ENCODE measurements around the gene GPC6. TPM values are rescaled to one million over a fixed set of nuclear protein-coding genes. Genes with fewer than 3 reads are reported as not detected.

Gene GPC6
- total RNA-seq, 5 donors from 2014 or later (not counting 1 experiment from before 2014, with no cell fraction given): 0.03 to 0.18 (median 0.06) TPM; not detected in 2

GRCh38 chr13:94270556-94270955 is 1043.9 kb downstream of the GPC6 start:
- H3K4me3 ChIP-seq (ENCODE audit: control insufficient read depth in 1 of 2, extremely low read depth in 1 of 2, low read length in 1 of 2): no peak overlapping the region
- no peaks in the 10 kb centered on the region for H3K9me3 ChIP-seq
- ChIA-PET POLR2A (no interaction called here), CTCF (no interaction called here)
- no peaks in the 10 kb centered on the region for H3K27me3 ChIP-seq (replicated peaks in 1 of 2; ENCODE audit: control insufficient read depth in 2 of 2, extremely low read depth in 1 of 2, insufficient read depth in 2 of 2, low read length in 1 of 2)
- peaks cover 0 to 4% (median 0%) of the 10 kb centered on the region in 3 donors for H3K9me3 Mint-ChIP-seq
- H3K27ac Mint-ChIP-seq: no peak overlapping the region
- no peaks in the 10 kb centered on the region for H3K27me3 Mint-ChIP-seq
- H3K36me3 Mint-ChIP-seq: no peaks in the 10 kb centered on the region
- H3K4me1 ChIP-seq (ENCODE audit: control insufficient read depth in 1 of 2, extremely low read depth in 1 of 2, insufficient read depth in 2 of 2, low read length in 2 of 2): peaks cover 0 to 3% of the 10 kb centered on the region in 2 experiments
- no peaks in the 10 kb centered on the region for H3K36me3 ChIP-seq (ENCODE audit: control insufficient read depth in 2 of 2, extremely low read depth in 1 of 2, insufficient read depth in 1 of 2, low read length in 1 of 2)
- H3K4me3 Mint-ChIP-seq: no peak overlapping the region
- no CpG with 5 or more reads among the region's 2 CpGs for WGBS (ENCODE audit: insufficient coverage)
- ATAC-seq (replicated peaks in 1 of 4): no peak
- peaks cover 0 to 5% (median 0%) of the 10 kb centered on the region in 3 donors for H3K4me1 Mint-ChIP-seq
- no peak overlapping the region for H3K27ac ChIP-seq (ENCODE audit: low read length)
- DNase-seq: no peak

- ChIA-PET CTCF (no interaction called here), POLR2A (no interaction called here)
- no peak overlapping the region for H3K4me3 ChIP-seq (ENCODE audit: control insufficient read depth in 1 of 2, extremely low read depth in 1 of 2, low read length in 1 of 2)
- H3K27me3 ChIP-seq (replicated peaks in 1 of 2; ENCODE audit: control insufficient read depth in 2 of 2, extremely low read depth in 1 of 2, insufficient read depth in 2 of 2, low read length in 1 of 2): no peaks in the 10 kb centered on the region
- DNase-seq (no peak), ATAC-seq (replicated peaks in 1 of 4) (no peak)
- no peak overlapping the region for H3K4me3 Mint-ChIP-seq
- H3K4me1 ChIP-seq (ENCODE audit: control insufficient read depth in 1 of 2, extremely low read depth in 1 of 2, insufficient read depth in 2 of 2, low read length in 2 of 2): peaks cover 0 to 3% of the 10 kb centered on the region in 2 experiments
- no peak overlapping the region for H3K27ac Mint-ChIP-seq
- peaks cover 0 to 5% (median 0%) of the 10 kb centered on the region in 3 donors for H3K4me1 Mint-ChIP-seq
- no peaks in the 10 kb centered on the region for H3K9me3 ChIP-seq
- peaks cover 0 to 6% (median 5%) of the 10 kb centered on the region in 3 donors for H3K9me3 Mint-ChIP-seq
- no peaks in the 10 kb centered on the region for H3K27me3 Mint-ChIP-seq
- H3K27ac ChIP-seq (ENCODE audit: low read length): no peak overlapping the region
- H3K36me3 ChIP-seq (ENCODE audit: control insufficient read depth in 2 of 2, extremely low read depth in 1 of 2, insufficient read depth in 1 of 2, low read length in 1 of 2): no peaks in the 10 kb centered on the region
- no peaks in the 10 kb centered on the region for H3K36me3 Mint-ChIP-seq
- no CpG with 5 or more reads among the region's 2 CpGs for WGBS (ENCODE audit: insufficient coverage)
These were observed 1045.4 kb downstream of the GPC6 start for GRCh38 chr13:94272038-94272437.

GRCh38 chr13:94280349-94280748 is 1053.7 kb downstream of the GPC6 start:
- no peak overlapping the region for H3K4me3 ChIP-seq (ENCODE audit: control insufficient read depth in 1 of 2, extremely low read depth in 1 of 2, low read length in 1 of 2)
- no peaks in the 10 kb centered on the region for H3K27me3 ChIP-seq (replicated peaks in 1 of 2; ENCODE audit: control insufficient read depth in 2 of 2, extremely low read depth in 1 of 2, insufficient read depth in 2 of 2, low read length in 1 of 2)
- DNase-seq (no peak), ATAC-seq (replicated peaks in 1 of 4) (no peak)
- CTCF ChIA-PET: interaction anchor here in 1 of 2 donors (0.6 kb wide), 1 partner anchor 356 kb away, joined by 4 read pairs; no protein-coding TSS in a partner anchor
- no peaks in the 10 kb centered on the region for H3K9me3 ChIP-seq
- Mint-ChIP-seq H3K36me3 (no peaks in the 10 kb centered on the region), H3K27me3 (peaks cover 9 to 12% of the 10 kb centered on the region in 2 donors), H3K4me1 (no peaks in the 10 kb centered on the region), H3K4me3 (no peak overlapping the region), H3K9me3 (peaks cover 13 to 17% (median 17%) of the 10 kb centered on the region in 3 donors), H3K27ac (no peak overlapping the region)
- no peak overlapping the region for H3K27ac ChIP-seq (ENCODE audit: low read length)
- no peaks in the 10 kb centered on the region for H3K4me1 ChIP-seq (ENCODE audit: control insufficient read depth in 1 of 2, extremely low read depth in 1 of 2, insufficient read depth in 2 of 2, low read length in 2 of 2)
- WGBS (ENCODE audit: insufficient coverage): 75% methylated on average over 3 of the region's 3 CpGs
- H3K36me3 ChIP-seq (ENCODE audit: control insufficient read depth in 2 of 2, extremely low read depth in 1 of 2, insufficient read depth in 1 of 2, low read length in 1 of 2): no peaks in the 10 kb centered on the region
- POLR2A ChIA-PET: no interaction called here

- Histone ChIP-seq H3K27ac (ENCODE audit: low read length) (no peak overlapping the region), H3K9me3 (no peaks in the 10 kb centered on the region), H3K27me3 (replicated peaks in 1 of 2; ENCODE audit: control insufficient read depth in 2 of 2, extremely low read depth in 1 of 2, insufficient read depth in 2 of 2, low read length in 1 of 2) (no peaks in the 10 kb centered on the region), H3K4me3 (ENCODE audit: control insufficient read depth in 1 of 2, extremely low read depth in 1 of 2, low read length in 1 of 2) (no peak overlapping the region), H3K4me1 (ENCODE audit: control insufficient read depth in 1 of 2, extremely low read depth in 1 of 2, insufficient read depth in 2 of 2, low read length in 2 of 2) (no peaks in the 10 kb centered on the region), H3K36me3 (ENCODE audit: control insufficient read depth in 2 of 2, extremely low read depth in 1 of 2, insufficient read depth in 1 of 2, low read length in 1 of 2) (no peaks in the 10 kb centered on the region)
- no peak for DNase-seq
- Mint-ChIP-seq H3K9me3 (peaks cover 13 to 17% (median 17%) of the 10 kb centered on the region in 3 donors), H3K27me3 (peaks cover 9 to 12% of the 10 kb centered on the region in 2 donors), H3K27ac (no peak overlapping the region), H3K4me3 (no peak overlapping the region), H3K4me1 (no peaks in the 10 kb centered on the region), H3K36me3 (no peaks in the 10 kb centered on the region)
- CTCF ChIA-PET: interaction anchor here in 1 of 2 donors (0.6 kb wide), 1 partner anchor 357 kb away, joined by 4 read pairs; no protein-coding TSS in a partner anchor
- ATAC-seq (replicated peaks in 1 of 4): no peak
- POLR2A ChIA-PET: no interaction called here
These were observed 1054.2 kb downstream of the GPC6 start for GRCh38 chr13:94280845-94281244.

GRCh38 chr13:94286581-94286980 is 1060.0 kb downstream of the GPC6 start:
- ChIA-PET CTCF (no interaction called here), POLR2A (no interaction called here)
- H3K27ac Mint-ChIP-seq: no peak overlapping the region
- H3K27me3 ChIP-seq (replicated peaks in 1 of 2; ENCODE audit: control insufficient read depth in 2 of 2, extremely low read depth in 1 of 2, insufficient read depth in 2 of 2, low read length in 1 of 2): no peaks in the 10 kb centered on the region
- H3K27me3 Mint-ChIP-seq: peaks cover 0 to 2% of the 10 kb centered on the region in 2 donors
- no peaks in the 10 kb centered on the region for H3K36me3 Mint-ChIP-seq
- no peaks in the 10 kb centered on the region for H3K9me3 ChIP-seq
- H3K4me3 Mint-ChIP-seq: no peak overlapping the region
- H3K9me3 Mint-ChIP-seq: no peaks in the 10 kb centered on the region
- H3K4me1 ChIP-seq (ENCODE audit: control insufficient read depth in 1 of 2, extremely low read depth in 1 of 2, insufficient read depth in 2 of 2, low read length in 2 of 2): no peaks in the 10 kb centered on the region
- no CpG with 5 or more reads among the region's 3 CpGs for WGBS (ENCODE audit: insufficient coverage)
- H3K4me3 ChIP-seq (ENCODE audit: control insufficient read depth in 1 of 2, extremely low read depth in 1 of 2, low read length in 1 of 2): no peak overlapping the region
- no peaks in the 10 kb centered on the region for H3K36me3 ChIP-seq (ENCODE audit: control insufficient read depth in 2 of 2, extremely low read depth in 1 of 2, insufficient read depth in 1 of 2, low read length in 1 of 2)
- no peak for ATAC-seq (replicated peaks in 1 of 4)
- H3K27ac ChIP-seq (ENCODE audit: low read length): no peak overlapping the region
- DNase-seq: no peak
- no peaks in the 10 kb centered on the region for H3K4me1 Mint-ChIP-seq

- no peak overlapping the region for H3K4me3 Mint-ChIP-seq
- H3K9me3 Mint-ChIP-seq: no peaks in the 10 kb centered on the region
- no peak overlapping the region for H3K4me3 ChIP-seq (ENCODE audit: control insufficient read depth in 1 of 2, extremely low read depth in 1 of 2, low read length in 1 of 2)
- WGBS (ENCODE audit: insufficient coverage): no CpG with 5 or more reads among the region's 5 CpGs
- ChIA-PET POLR2A (interaction anchor here in 1 of 2 donors (0.6 kb wide), 1 partner anchor 18 kb away, joined by 5 read pairs; no protein-coding TSS in a partner anchor), CTCF (interaction anchor here in 1 of 2 donors (0.6 kb wide), 1 partner anchor 128 kb away, joined by 3 read pairs; no protein-coding TSS in a partner anchor)
- H3K27me3 ChIP-seq (replicated peaks in 1 of 2; ENCODE audit: control insufficient read depth in 2 of 2, extremely low read depth in 1 of 2, insufficient read depth in 2 of 2, low read length in 1 of 2): no peaks in the 10 kb centered on the region
- no peaks in the 10 kb centered on the region for H3K4me1 ChIP-seq (ENCODE audit: control insufficient read depth in 1 of 2, extremely low read depth in 1 of 2, insufficient read depth in 2 of 2, low read length in 2 of 2)
- no peak for ATAC-seq (replicated peaks in 1 of 4)
- no peaks in the 10 kb centered on the region for H3K27me3 Mint-ChIP-seq
- H3K27ac Mint-ChIP-seq: no peak overlapping the region
- no peak for DNase-seq
- H3K36me3 Mint-ChIP-seq: no peaks in the 10 kb centered on the region
- no peaks in the 10 kb centered on the region for H3K36me3 ChIP-seq (ENCODE audit: control insufficient read depth in 2 of 2, extremely low read depth in 1 of 2, insufficient read depth in 1 of 2, low read length in 1 of 2)
- H3K27ac ChIP-seq (ENCODE audit: low read length): no peak overlapping the region
- H3K4me1 Mint-ChIP-seq: peaks cover 4 to 9% (median 6%) of the 10 kb centered on the region in 3 donors
- H3K9me3 ChIP-seq: no peaks in the 10 kb centered on the region
These were observed 1065.2 kb downstream of the GPC6 start for GRCh38 chr13:94291631-94292322.

All from T-cell (primary cell).